HepG2 (cell line): ENCODE data around the gene PLPP7. TPM values are rescaled to one million over a fixed set of nuclear protein-coding genes. Genes with fewer than 3 reads are reported as not detected.
A peak's percentile ranks its signal among the peaks of the same experiment; 100 is the strongest.

Source experiments
- ATF5 ChIP-seq: sonication (generic); formaldehyde crosslinking; IDR thresholded peaks from 2 replicates; pipeline ENCODE4 v1.4.0; 2020; ENCODE audit warnings: mild to moderate bottlenecking, low read depth, missing genetic modification reagents
- FOXO4 ChIP-seq: sonication (generic); formaldehyde crosslinking; conservative IDR thresholded peaks from 2 replicates; pipeline ENCODE4 v1.8.1; 2023; ENCODE audit warnings: missing genetic modification reagents
- GABPB1 ChIP-seq: IDR thresholded peaks from 2 replicates; pipeline ENCODE4 v1.6.1; 2016; ENCODE audit warnings: mild to moderate bottlenecking, missing genetic modification reagents, moderate library complexity, missing compliant biosample characterization
- IKZF4 ChIP-seq: sonication (generic); formaldehyde crosslinking; IDR thresholded peaks from 2 replicates; pipeline ENCODE4 v1.5.1; 2020; ENCODE audit warnings: borderline replicate concordance, mild to moderate bottlenecking, low read depth, missing genetic modification reagents; ENCODE audit errors: not compliant biosample characterization
- IRF2 ChIP-seq: IDR thresholded peaks from 2 replicates; pipeline ENCODE4 v1.6.1; 2018; ENCODE audit warnings: missing genetic modification reagents, missing compliant biosample characterization
- NR2F2 ChIP-seq: IDR thresholded peaks from 2 replicates; pipeline ENCODE4 v1.6.1; 2012; ENCODE audit warnings: low read depth, inconsistent platforms, borderline replicate concordance
- NRL ChIP-seq: sonication (generic); formaldehyde crosslinking; IDR thresholded peaks from 2 replicates; pipeline ENCODE4 v1.5.0; 2020; ENCODE audit warnings: missing genetic modification reagents, mild to moderate bottlenecking, moderate library complexity, borderline replicate concordance
- SRY ChIP-seq: sonication (generic); formaldehyde crosslinking; IDR thresholded peaks from 2 replicates; pipeline ENCODE4 v1.8.0; 2022; ENCODE audit warnings: mild to moderate bottlenecking, missing genetic modification reagents
- THAP8 ChIP-seq: sonication (generic); formaldehyde crosslinking; IDR thresholded peaks from 2 replicates; pipeline ENCODE4 v1.5.1; 2020; ENCODE audit warnings: missing genetic modification reagents, mild to moderate bottlenecking, borderline replicate concordance
- THAP9 ChIP-seq: sonication (generic); formaldehyde crosslinking; IDR thresholded peaks from 2 replicates; pipeline ENCODE4; 2020; ENCODE audit warnings: missing genetic modification reagents, mild to moderate bottlenecking, borderline replicate concordance
- ZBTB7A ChIP-seq: sonication (generic); formaldehyde crosslinking; IDR thresholded peaks from 2 replicates; pipeline ENCODE4 v1.8.0; 2022; ENCODE audit warnings: mild to moderate bottlenecking, missing genetic modification reagents
- ZNF772 ChIP-seq: sonication (generic); formaldehyde crosslinking; IDR thresholded peaks from 2 replicates; pipeline ENCODE4 v1.5.0; 2020; ENCODE audit warnings: mild to moderate bottlenecking, missing genetic modification reagents
- polyA plus RNA-seq, 8 experiments: library from polyadenylated mRNA; depleted of rRNA in 3 of 8; stranded (reverse) in 7 of 8; unstranded in 1 of 8; fragments of >200 nt; fragmentation: Illumina TruSeq in 4 of 8; extraction: Trizol in 4 of 8; gene quantifications; 2 replicates each; pipeline versions ENCODE4 v1.2.1 to v1.2.3, GENCODE V29; 2011 to 2016; ENCODE audit warnings: low read depth in 4 of 8, missing spikeins in 1 of 8, mixed read lengths in 1 of 8; ENCODE audit not compliant: insufficient read depth in 1 of 8
- total RNA-seq, 5 experiments: library from RNA; depleted of rRNA; stranded (reverse); fragments of >200 nt; fragmentation: Illumina TruSeq; extraction: Trizol; gene quantifications; 2 replicates each; pipeline ENCODE4 v1.2.3, GENCODE V29; 2016; ENCODE audit warnings: low read depth in 1 of 5

PLPP7 gene
- total and polyA plus RNA-seq, 2 of the 13 experiments (the other 11 are each of a cell fraction or from before 2014, with no cell fraction given): 0.33 to 1.2 TPM

GRCh38 chr9:131349881-131350563 is 60.5 kb downstream of the PLPP7 start (continued):
- TF ChIP-seq THAP9 (CRISPR knock-in tag): peak; percentile 42; the same call in 1 of the 2 replicates
- peak; percentile 66; the same call in 1 of the 2 replicates for TF ChIP-seq ZNF772 (CRISPR knock-in tag)
- TF ChIP-seq SRY (CRISPR knock-in tag): 0 out of 2 replicates have a peak, but pooled peaks have one; percentile 66
- TF ChIP-seq ATF5 (CRISPR knock-in tag): no peak
- TF ChIP-seq IRF2 (CRISPR knock-in tag): peak; percentile 53; the same call in 1 of the 2 replicates
- no peak for TF ChIP-seq FOXO4 (CRISPR knock-in tag)
- TF ChIP-seq NRL (CRISPR knock-in tag): peak; percentile 71; the same call in 1 of the 2 replicates
- TF ChIP-seq NR2F2: no peak
- peak; percentile 31; the same call in 1 of the 2 replicates for TF ChIP-seq GABPB1 (CRISPR knock-in tag)
- no peak for TF ChIP-seq IKZF4 (CRISPR knock-in tag)
- TF ChIP-seq THAP8 (CRISPR knock-in tag): peak; percentile 79
- peak; percentile 36; the same call in 1 of the 2 replicates for TF ChIP-seq ZBTB7A (CRISPR knock-in tag)
